Measurements from ENCODE around the gene PSMB11.

DNA sequence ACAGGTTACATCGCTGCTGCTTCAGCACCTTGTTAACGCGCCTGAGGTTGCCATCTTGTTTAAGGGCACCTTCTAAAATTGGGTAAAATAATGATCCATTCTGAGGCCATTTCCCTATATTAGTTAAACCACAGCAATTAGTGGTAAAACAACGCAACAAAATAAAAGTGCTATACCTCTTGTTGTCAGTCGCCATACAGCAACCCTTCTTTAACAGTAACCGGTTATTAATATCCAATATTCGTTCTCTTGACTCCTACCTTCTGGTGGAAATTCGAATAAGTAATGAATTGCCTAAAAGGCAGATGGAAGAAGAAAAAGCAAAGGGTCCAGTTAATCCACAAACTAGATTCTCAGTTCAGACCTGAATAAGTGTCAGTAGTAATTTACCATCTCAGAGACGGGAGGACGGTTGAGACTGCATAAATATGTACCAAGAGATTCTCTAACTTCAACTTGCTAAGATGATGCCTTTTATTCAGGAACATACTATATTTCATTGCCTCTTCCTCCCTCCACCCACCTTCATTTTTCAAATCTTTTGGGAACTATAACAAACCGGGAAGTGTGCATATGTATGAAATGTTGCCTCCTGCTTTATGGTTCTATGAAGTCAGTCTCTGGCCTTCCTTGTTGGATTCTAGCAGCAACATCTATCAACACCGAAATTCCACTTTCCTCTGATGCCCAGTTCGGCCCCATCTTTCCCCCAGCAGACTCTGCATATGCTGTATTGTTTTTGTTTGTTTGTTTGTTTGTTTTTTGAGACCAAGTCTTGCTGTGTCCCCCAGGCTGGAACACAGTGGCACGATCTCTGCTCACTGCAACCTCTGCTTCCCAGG, 6.5 kb upstream of the PSMB11 start:
- TF ChIP-seq, protein P1, sequence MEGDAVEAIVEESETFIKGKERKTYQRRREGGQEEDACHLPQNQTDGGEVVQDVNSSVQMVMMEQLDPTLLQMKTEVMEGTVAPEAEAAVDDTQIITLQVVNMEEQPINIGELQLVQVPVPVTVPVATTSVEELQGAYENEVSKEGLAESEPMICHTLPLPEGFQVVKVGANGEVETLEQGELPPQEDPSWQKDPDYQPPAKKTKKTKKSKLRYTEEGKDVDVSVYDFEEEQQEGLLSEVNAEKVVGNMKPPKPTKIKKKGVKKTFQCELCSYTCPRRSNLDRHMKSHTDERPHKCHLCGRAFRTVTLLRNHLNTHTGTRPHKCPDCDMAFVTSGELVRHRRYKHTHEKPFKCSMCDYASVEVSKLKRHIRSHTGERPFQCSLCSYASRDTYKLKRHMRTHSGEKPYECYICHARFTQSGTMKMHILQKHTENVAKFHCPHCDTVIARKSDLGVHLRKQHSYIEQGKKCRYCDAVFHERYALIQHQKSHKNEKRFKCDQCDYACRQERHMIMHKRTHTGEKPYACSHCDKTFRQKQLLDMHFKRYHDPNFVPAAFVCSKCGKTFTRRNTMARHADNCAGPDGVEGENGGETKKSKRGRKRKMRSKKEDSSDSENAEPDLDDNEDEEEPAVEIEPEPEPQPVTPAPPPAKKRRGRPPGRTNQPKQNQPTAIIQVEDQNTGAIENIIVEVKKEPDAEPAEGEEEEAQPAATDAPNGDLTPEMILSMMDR (IDR thresholded peaks at IDR 0.05; ENCODE audit: poor library complexity) = no peak
- TF ChIP-seq EZH2 (IDR thresholded peaks at IDR 0.05; ENCODE audit: borderline replicate concordance) (no peak), EZH2phosphoT487 (IDR thresholded peaks at IDR 0.05; ENCODE audit: low read depth, severe bottlenecking, unreplicated experiment) (no peak)

Measured in hepatocyte (in vitro differentiated cells).